GM23248 (cell line): ENCODE results near the gene AOPEP. TPM values are rescaled to one million over a fixed set of nuclear protein-coding genes. Genes with fewer than 3 reads are reported as not detected.
A peak's percentile ranks its signal among the peaks of the same experiment; 100 is the strongest.

Source experiments
- DNase-seq: peaks from one replicate; pipeline ENCODE4 v3.0.0-alpha.2; 2015
- H2AFZ ChIP-seq: fragments of 200-600 bp; sonication (generic); 2 replicates; pipeline ENCODE4 v1.6.1; 2016; ENCODE audit warnings: antibody characterized with exemption
- H3F3A ChIP-seq: fragments of 200-600 bp; sonication (generic); 2 replicates; pipeline ENCODE4 v1.6.1; 2016; ENCODE audit warnings: mild to moderate bottlenecking, antibody characterized with exemption, mixed run types; ENCODE audit not compliant: insufficient read depth
- H3K27ac ChIP-seq: fragments of 200-600 bp; sonication (generic); 2 replicates; pipeline ENCODE4 v1.5.1; 2016; ENCODE audit warnings: mild to moderate bottlenecking
- H3K27me3 ChIP-seq: fragments of 200-600 bp; sonication (generic); replicated peaks from 2 replicates; pipeline ENCODE4 v1.6.1; 2016; ENCODE audit warnings: mild to moderate bottlenecking; ENCODE audit not compliant: insufficient read depth
- H3K36me3 ChIP-seq: fragments of 200-600 bp; sonication (generic); 2 replicates; pipeline ENCODE4 v1.6.1; 2016; ENCODE audit warnings: low read depth, mild to moderate bottlenecking
- H3K4me1 ChIP-seq: fragments of 200-600 bp; sonication (generic); 2 replicates; pipeline ENCODE4 v1.6.1; 2016; ENCODE audit warnings: mild to moderate bottlenecking; ENCODE audit not compliant: insufficient read depth
- H3K4me2 ChIP-seq: fragments of 200-600 bp; sonication (generic); one replicate; pipeline ENCODE4 v1.6.1; 2016; ENCODE audit warnings: mild to moderate bottlenecking; ENCODE audit not compliant: unreplicated experiment
- H3K4me3 ChIP-seq: fragments of 200-600 bp; sonication (generic); 2 replicates; pipeline ENCODE4 v1.5.1; 2016; ENCODE audit warnings: mild to moderate bottlenecking
- H3K79me2 ChIP-seq: fragments of 200-600 bp; sonication (generic); 2 replicates; pipeline ENCODE4 v1.6.1; 2016; ENCODE audit warnings: mild to moderate bottlenecking; ENCODE audit not compliant: insufficient read depth
- H3K9ac ChIP-seq: fragments of 200-600 bp; sonication (generic); 2 replicates; pipeline ENCODE4 v1.6.1; 2016; ENCODE audit warnings: mild to moderate bottlenecking
- H3K9me2 ChIP-seq: fragments of 200-600 bp; sonication (generic); 2 replicates; pipeline ENCODE4 v1.6.1; 2016; ENCODE audit warnings: mixed run types, mild to moderate bottlenecking, moderate library complexity; ENCODE audit not compliant: insufficient read depth
- H3K9me3 ChIP-seq: fragments of 200-600 bp; sonication (generic); one replicate; pipeline ENCODE4 v1.6.1; 2017; ENCODE audit warnings: low read depth
- H4K20me1 ChIP-seq: fragments of 200-600 bp; sonication (generic); 2 replicates; pipeline ENCODE4 v1.6.0; 2016; ENCODE audit not compliant: insufficient read depth
- EZH2 ChIP-seq: fragments of 200-600 bp; sonication (generic); IDR thresholded peaks from 2 replicates; pipeline ENCODE4 v1.6.1; 2018; ENCODE audit warnings: antibody characterized with exemption, mild to moderate bottlenecking; ENCODE audit not compliant: insufficient read depth, poor library complexity, severe bottlenecking
- EZH2phosphoT487 ChIP-seq: fragments of 200-600 bp; sonication (generic); IDR thresholded peaks from 2 replicates; pipeline ENCODE4 v1.6.1; 2018; ENCODE audit warnings: antibody characterized with exemption, moderate library complexity, mild to moderate bottlenecking, low read depth; ENCODE audit not compliant: insufficient read depth
- WGBS, 2 experiments: methylation state at CpG; one replicate each; pipeline ENCODE4 v1.1.6; 2015 to 2017; ENCODE audit warnings: low lambda C conversion rate in 2 of 2, low coverage in 1 of 2; ENCODE audit errors: missing lambda C conversion rate in 2 of 2; 5-methylcytosine and 5-hydroxymethylcytosine counted together
- in situ Hi-C: fragments of 300-500 bp; cut with MboI; formaldehyde crosslinking; loops from 2 replicates; pipeline ENCODE4 v1.15.0; 2020
- polyA plus RNA-seq: library from polyadenylated mRNA; unstranded; fragments of >200 nt; fragmentation: Nextera tagmentation; extraction: Ambion mirVana; gene quantifications from 2 replicates; pipeline ENCODE4 v1.2.1, GENCODE V29; 2016
- total RNA-seq: library from RNA; depleted of rRNA; stranded (reverse); fragments of >200 nt; shearing (Covaris generic); gene quantifications from 2 replicates; pipeline ENCODE4 v1.2.3, GENCODE V29; 2014

The AOPEP gene
- total and polyA plus RNA-seq, 2 experiments from 2014 or later: 90.0 to 120 TPM

- Histone ChIP-seq H3K79me2 (peaks cover 99% of the 10 kb centered on the region), H3K4me1 (peaks cover 25% of the 10 kb centered on the region), H3K27me3 (no peaks in the 10 kb centered on the region), H3K4me2 (no peak overlapping the region), H3K9me3 (no peaks in the 10 kb centered on the region), H3K9me2 (no peaks in the 10 kb centered on the region), H3K4me3 (no peak overlapping the region), H3K27ac (no peak overlapping the region), H3K9ac (no peak overlapping the region), H4K20me1 (peaks cover 9% of the 10 kb centered on the region; the same call in 1 of the 2 replicates), H2AFZ (no peak overlapping the region), H3F3A (peaks cover 72% of the 10 kb centered on the region), H3K36me3 (peaks cover 20% of the 10 kb centered on the region)
- 93 to 97% methylated on average over 36 of the region's 36 CpGs for WGBS, 2 experiments
- TF ChIP-seq EZH2phosphoT487 (no peak), EZH2 (no peak)
- no peak for DNase-seq
- in situ Hi-C loops: no loop called here
Measured at GRCh38 chr9:95044731-95045508, 318.4 kb downstream of the AOPEP start.

- H3K9me2 ChIP-seq: no peaks in the 10 kb centered on the region
- no peaks in the 10 kb centered on the region for H3K9me3 ChIP-seq
- H3K79me2 ChIP-seq: peaks cover 99% of the 10 kb centered on the region
- H3K4me1 ChIP-seq: peaks cover 34% of the 10 kb centered on the region
- H3K27me3 ChIP-seq: no peaks in the 10 kb centered on the region
- in situ Hi-C loops: no loop called here
- no peak overlapping the region for H3K4me3 ChIP-seq
- peaks cover 72% of the 10 kb centered on the region for H3F3A ChIP-seq
- H2AFZ ChIP-seq: no peak overlapping the region
- H3K4me2 ChIP-seq: no peak overlapping the region
- WGBS, 2 experiments: 83 to 89% methylated on average over 16 of the region's 16 CpGs
- DNase-seq: no peak
- TF ChIP-seq EZH2: no peak
- TF ChIP-seq EZH2phosphoT487: no peak
- H3K27ac ChIP-seq: no peak overlapping the region
- H3K9ac ChIP-seq: no peak overlapping the region
- peaks cover 9% of the 10 kb centered on the region; the same call in 1 of the 2 replicates for H4K20me1 ChIP-seq
- H3K36me3 ChIP-seq: peaks cover 16% of the 10 kb centered on the region
Measured at GRCh38 chr9:95045751-95046150, 319.3 kb downstream of the AOPEP start.

DNA sequence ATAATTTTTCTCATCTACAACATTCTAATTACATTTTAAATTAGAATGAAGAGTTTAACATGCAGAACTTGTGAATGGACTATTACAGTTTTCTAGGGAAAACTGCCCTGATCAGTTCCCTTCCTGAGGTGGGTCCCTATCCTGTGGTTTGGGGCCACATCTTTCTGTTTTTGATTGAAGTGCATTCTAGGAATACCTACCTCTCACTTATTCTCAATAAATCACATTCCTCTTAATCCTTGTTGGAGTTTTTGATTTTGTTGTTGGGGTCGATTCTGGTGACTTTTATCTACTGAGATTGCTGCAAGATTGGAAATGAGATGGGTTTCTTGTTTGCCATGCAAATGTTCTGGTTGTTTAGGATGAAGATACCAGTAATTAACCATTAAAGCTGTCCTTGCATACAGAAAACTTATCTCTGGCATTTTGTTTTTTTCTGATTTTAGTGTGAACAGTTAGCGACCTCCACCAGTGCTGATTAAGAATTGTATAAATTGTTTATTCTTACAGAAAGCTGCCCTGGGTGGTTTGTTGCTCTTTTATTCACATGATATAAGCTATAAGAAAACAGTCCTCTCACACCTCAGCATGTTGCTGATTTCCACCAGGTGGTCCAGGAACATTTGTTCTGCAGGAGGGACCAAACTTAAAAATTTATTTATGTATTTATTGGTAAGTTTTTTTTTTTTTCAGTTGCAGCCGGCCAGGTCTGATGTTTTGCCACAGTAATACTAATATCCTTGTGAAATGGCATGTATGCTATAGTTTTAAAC lies 321.1 kb downstream of the AOPEP start:
- Histone ChIP-seq H2AFZ (no peak overlapping the region), H3K9me2 (no peaks in the 10 kb centered on the region), H3K36me3 (peaks cover 30% of the 10 kb centered on the region), H3K27ac (peak overlapping the region; percentile 78), H3K9ac (peak overlapping the region; percentile 87), H3K4me2 (peak overlapping the region; percentile 93), H3K27me3 (no peaks in the 10 kb centered on the region), H3K79me2 (peaks cover 100% of the 10 kb centered on the region), H3F3A (peaks cover 77% of the 10 kb centered on the region), H3K4me3 (peak overlapping the region; percentile 79), H4K20me1 (peaks cover 8% of the 10 kb centered on the region; the same call in 1 of the 2 replicates), H3K4me1 (peaks cover 51% of the 10 kb centered on the region), H3K9me3 (no peaks in the 10 kb centered on the region)
- WGBS, 2 experiments: 51 to 53% methylated on average over 3 of the region's 3 CpGs
- DNase-seq: no peak
- TF ChIP-seq EZH2phosphoT487 (no peak), EZH2 (no peak)
- in situ Hi-C loops: no loop called here

DNA sequence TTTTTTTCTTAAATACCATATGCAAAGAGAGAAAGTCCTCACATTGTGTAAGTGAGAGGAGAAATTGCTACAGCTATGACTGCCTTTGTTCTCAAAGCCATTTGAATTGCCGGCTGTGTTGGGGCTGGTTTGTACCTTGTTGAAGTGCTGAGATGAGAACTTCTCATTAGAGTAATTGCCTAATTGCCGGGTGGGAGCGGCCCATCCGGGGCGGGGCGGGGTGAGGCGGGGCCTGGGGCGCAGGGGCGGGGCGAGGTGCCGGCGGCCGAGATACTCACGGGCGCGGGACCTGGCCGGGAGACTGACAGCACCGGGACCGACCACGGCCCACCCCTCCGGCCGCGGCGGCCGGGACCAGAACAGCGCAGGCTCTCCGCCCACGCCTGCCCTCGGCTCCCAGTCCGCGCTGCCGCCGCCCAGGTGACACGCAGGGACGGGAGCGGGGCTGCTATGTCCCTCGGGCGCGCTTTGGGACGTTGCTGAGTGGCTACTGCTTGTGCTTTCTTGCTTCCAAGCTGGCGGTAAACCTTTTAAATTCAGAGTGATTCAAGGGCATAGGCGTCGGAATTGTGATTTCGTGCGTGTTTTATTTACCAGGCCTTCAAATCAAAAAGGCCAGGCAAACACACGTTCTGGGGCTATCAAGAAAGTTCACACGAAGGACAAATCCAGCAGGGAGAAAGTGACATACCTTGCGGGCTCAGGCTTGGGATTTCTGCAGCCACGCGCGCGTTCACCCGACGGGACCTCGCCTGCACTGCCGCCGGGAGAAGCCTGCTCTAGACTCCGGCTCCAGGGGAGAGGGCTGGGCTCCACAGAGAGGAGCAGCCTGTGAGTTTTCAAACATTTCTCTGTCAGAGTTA lies 322.0 kb downstream of the AOPEP start:
- TF ChIP-seq EZH2 (no peak), EZH2phosphoT487 (no peak)
- Histone ChIP-seq H3K4me2 (peak overlapping the region; percentile 93), H3K27ac (peak overlapping the region; percentile 78), H3K9ac (peak overlapping the region; percentile 87), H3K9me2 (no peaks in the 10 kb centered on the region), H3K4me3 (peak overlapping the region; percentile 79), H3F3A (peaks cover 82% of the 10 kb centered on the region), H3K4me1 (peaks cover 60% of the 10 kb centered on the region), H3K27me3 (no peaks in the 10 kb centered on the region), H3K79me2 (peaks cover 100% of the 10 kb centered on the region), H3K36me3 (peaks cover 35% of the 10 kb centered on the region), H2AFZ (no peak overlapping the region), H4K20me1 (peaks cover 13% of the 10 kb centered on the region; the same call in 1 of the 2 replicates), H3K9me3 (no peaks in the 10 kb centered on the region)
- DNase-seq: peak; percentile 77
- in situ Hi-C loops: no loop called here
- WGBS, 2 experiments: 2% methylated on average over 45 to 55 of the region's 58 CpGs
